ENCODE data around the gene CHGA.

GRCh38 chr14:92916201-92916600 lies 6.7 kb upstream of the CHGA start:
- TF ChIP-seq ISL1 (CRISPR knock-in tag; IDR thresholded peaks at IDR 0.05): no peak
- TF ChIP-seq ZNF565 (CRISPR knock-in tag; conservative IDR thresholded peaks at IDR 0.05; ENCODE audit: low read depth): no peak
- TF ChIP-seq GLIS3 (CRISPR knock-in tag; IDR thresholded peaks at IDR 0.05): no peak
- TF ChIP-seq BACH2 (CRISPR knock-in tag; IDR thresholded peaks at IDR 0.05; ENCODE audit: borderline replicate concordance): no peak
- TF ChIP-seq ARNTL (CRISPR knock-in tag; IDR thresholded peaks at IDR 0.05; ENCODE audit: borderline replicate concordance, low read depth): no peak
- TF ChIP-seq PATZ1 (CRISPR knock-in tag; IDR thresholded peaks at IDR 0.05; ENCODE audit: borderline replicate concordance): no peak
- TF ChIP-seq CREB5 (CRISPR knock-in tag; IDR thresholded peaks at IDR 0.05; ENCODE audit: low read depth): no peak
- no peak for TF ChIP-seq TCF4 (CRISPR knock-in tag; IDR thresholded peaks at IDR 0.05; ENCODE audit: borderline replicate concordance)
- no peak for TF ChIP-seq POU6F1 (CRISPR knock-in tag; IDR thresholded peaks at IDR 0.05; ENCODE audit: borderline replicate concordance, low read depth)
- TF ChIP-seq PPARA (CRISPR knock-in tag; IDR thresholded peaks at IDR 0.05; ENCODE audit: borderline replicate concordance): no peak
- TF ChIP-seq ZNF70 (CRISPR knock-in tag; IDR thresholded peaks at IDR 0.05): no peak
- TF ChIP-seq RARB (CRISPR knock-in tag; IDR thresholded peaks at IDR 0.05): no peak
- TF ChIP-seq ZFP3 (CRISPR knock-in tag; IDR thresholded peaks at IDR 0.05): no peak
